Urinary bladder (tissue), 4 donors: ENCODE data around the gene KCNIP3. TPM values are rescaled to one million over a fixed set of nuclear protein-coding genes. Genes with fewer than 3 reads are reported as not detected.

ENCODE experiments used
- DNase-seq: peaks from one replicate; pipeline ENCODE4 v3.0.0-alpha.2; 2015; ENCODE audit errors: extremely low spot score
- H3K27ac ChIP-seq: one replicate; pipeline ENCODE4 v1.5.1; 2013; ENCODE audit warnings: low read depth, mild to moderate bottlenecking, moderate library complexity
- H3K36me3 ChIP-seq: one replicate; pipeline ENCODE4 v1.6.1; 2013; ENCODE audit warnings: mild to moderate bottlenecking, moderate library complexity; ENCODE audit not compliant: insufficient read depth
- H3K4me1 ChIP-seq: one replicate; pipeline ENCODE4 v1.6.1; 2013; ENCODE audit warnings: mild to moderate bottlenecking, moderate library complexity; ENCODE audit not compliant: insufficient read depth
- H3K4me3 ChIP-seq: one replicate; pipeline ENCODE4 v1.5.1; 2013; ENCODE audit warnings: low read depth, low read length
- WGBS: extraction: QIAGEN DNeasy Blood & Tissue Kit; methylation state at CpG from one replicate; pipeline ENCODE4 v1.1.7; 2013; 5-methylcytosine and 5-hydroxymethylcytosine counted together
- polyA plus RNA-seq: library from polyadenylated mRNA; stranded (reverse); fragments of 200-250 nt; gene quantifications from one replicate; pipeline ENCODE4 v1.2.3, GENCODE V29; 2013
- total RNA-seq: library from RNA; depleted of rRNA; stranded (reverse); fragments of >200 nt; gene quantifications from one replicate; pipeline ENCODE4 v1.2.3, GENCODE V29; 2014
- donor health status: healthy with polysubstance abuse.
- donor health status: healthy.

KCNIP3 gene
- total and polyA plus RNA-seq, 2 donors: 6.1 to 16.8 TPM

GRCh38 chr2:95381212-95382191 lies 84.4 kb downstream of the KCNIP3 start:
- Histone ChIP-seq H3K36me3 (no peaks in the 10 kb centered on the region), H3K4me3 (no peak overlapping the region), H3K4me1 (no peaks in the 10 kb centered on the region), H3K27ac (no peak overlapping the region)
- no peak for DNase-seq
- WGBS: 89% methylated on average over 22 of the region's 22 CpGs

DNA sequence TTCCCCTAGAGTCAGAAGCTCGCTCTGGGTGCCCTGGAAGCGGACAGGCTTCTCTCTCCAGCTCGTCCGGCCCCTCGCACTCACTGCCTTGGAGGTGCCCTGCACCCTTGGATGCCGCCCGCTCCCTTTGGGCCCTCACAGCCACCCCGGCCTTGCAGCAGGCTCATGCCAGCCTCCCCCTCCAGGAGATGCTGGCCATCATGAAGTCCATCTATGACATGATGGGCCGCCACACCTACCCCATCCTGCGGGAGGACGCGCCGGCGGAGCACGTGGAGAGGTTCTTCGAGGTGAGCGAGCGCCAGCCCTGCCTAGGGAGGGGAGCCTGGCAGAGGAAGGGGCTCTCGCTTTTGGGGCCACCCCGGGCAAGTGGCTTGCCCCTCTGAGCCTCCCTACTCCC lies 85.0 kb downstream of the KCNIP3 start:
- no peaks in the 10 kb centered on the region for H3K4me1 ChIP-seq
- H3K27ac ChIP-seq: no peak overlapping the region
- H3K4me3 ChIP-seq: no peak overlapping the region
- H3K36me3 ChIP-seq: no peaks in the 10 kb centered on the region
- 97% methylated on average over 20 of the region's 20 CpGs for WGBS
- no peak for DNase-seq

GRCh38 chr2:95382686-95383634 lies 85.8 kb downstream of the KCNIP3 start:
- 83% methylated on average over 14 of the region's 14 CpGs for WGBS

GRCh38 chr2:95383635-95384027 lies 86.5 kb downstream of the KCNIP3 start:
- WGBS: 89% methylated on average over 9 of the region's 9 CpGs
- Histone ChIP-seq H3K27ac (no peak overlapping the region), H3K4me1 (no peaks in the 10 kb centered on the region), H3K36me3 (no peaks in the 10 kb centered on the region), H3K4me3 (no peak overlapping the region)
- no peak for DNase-seq

More at GRCh38 chr2:95382686-95383634, 85.8 kb downstream of the KCNIP3 start:
- H3K36me3 ChIP-seq: no peaks in the 10 kb centered on the region
- no peak for DNase-seq
- no peaks in the 10 kb centered on the region for H3K4me1 ChIP-seq
- no peak overlapping the region for H3K27ac ChIP-seq
- H3K4me3 ChIP-seq: no peak overlapping the region

DNA sequence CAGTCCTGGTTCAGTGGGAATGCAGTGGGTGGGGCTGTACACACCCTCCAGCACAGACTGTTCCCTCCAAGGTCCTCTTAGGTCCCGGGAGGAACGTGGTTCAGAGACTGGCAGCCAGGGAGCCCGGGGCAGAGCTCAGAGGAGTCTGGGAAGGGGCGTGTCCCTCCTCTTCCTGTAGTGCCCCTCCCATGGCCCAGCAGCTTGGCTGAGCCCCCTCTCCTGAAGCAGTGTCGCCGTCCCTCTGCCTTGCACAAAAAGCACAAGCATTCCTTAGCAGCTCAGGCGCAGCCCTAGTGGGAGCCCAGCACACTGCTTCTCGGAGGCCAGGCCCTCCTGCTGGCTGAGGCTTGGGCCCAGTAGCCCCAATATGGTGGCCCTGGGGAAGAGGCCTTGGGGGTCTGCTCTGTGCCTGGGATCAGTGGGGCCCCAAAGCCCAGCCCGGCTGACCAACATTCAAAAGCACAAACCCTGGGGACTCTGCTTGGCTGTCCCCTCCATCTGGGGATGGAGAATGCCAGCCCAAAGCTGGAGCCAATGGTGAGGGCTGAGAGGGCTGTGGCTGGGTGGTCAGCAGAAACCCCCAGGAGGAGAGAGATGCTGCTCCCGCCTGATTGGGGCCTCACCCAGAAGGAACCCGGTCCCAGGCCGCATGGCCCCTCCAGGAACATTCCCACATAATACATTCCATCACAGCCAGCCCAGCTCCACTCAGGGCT lies 87.9 kb downstream of the KCNIP3 start:
- WGBS: 53% methylated on average over 12 of the region's 12 CpGs
- H3K27ac ChIP-seq: no peak overlapping the region
- no peaks in the 10 kb centered on the region for H3K36me3 ChIP-seq
- no peak for DNase-seq
- H3K4me3 ChIP-seq: no peak overlapping the region
- no peaks in the 10 kb centered on the region for H3K4me1 ChIP-seq

GRCh38 chr2:95385570-95385984 lies 88.4 kb downstream of the KCNIP3 start:
- Histone ChIP-seq H3K4me1 (no peaks in the 10 kb centered on the region), H3K4me3 (no peak overlapping the region), H3K36me3 (no peaks in the 10 kb centered on the region), H3K27ac (no peak overlapping the region)
- no peak for DNase-seq
- 65% methylated on average over 12 of the region's 12 CpGs for WGBS

GRCh38 chr2:95386031-95386430 lies 88.9 kb downstream of the KCNIP3 start:
- Histone ChIP-seq H3K4me1 (no peaks in the 10 kb centered on the region), H3K27ac (no peak overlapping the region), H3K36me3 (no peaks in the 10 kb centered on the region), H3K4me3 (no peak overlapping the region)
- no peak for DNase-seq
- 78% methylated on average over 6 of the region's 6 CpGs for WGBS

DNA sequence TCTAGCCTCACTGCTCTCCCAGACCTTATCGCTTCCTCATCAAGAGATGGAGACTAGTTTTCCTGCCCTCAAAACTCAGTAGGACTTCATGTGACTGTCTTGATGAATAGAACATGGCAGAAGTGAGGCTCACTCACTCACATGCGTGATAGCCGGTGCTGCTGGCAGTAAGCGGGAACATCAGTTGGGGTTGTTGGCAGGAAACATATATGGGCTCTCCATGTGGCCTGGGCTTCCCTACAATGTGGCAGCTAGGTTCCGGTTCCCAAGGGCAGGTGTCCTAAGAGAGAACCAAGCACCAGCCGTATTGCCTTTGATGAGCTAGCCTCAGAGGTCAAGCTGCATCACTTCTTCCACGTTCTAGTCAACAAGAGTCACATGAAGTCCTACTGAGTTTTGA lies 90.2 kb downstream of the KCNIP3 start:
- no peak for DNase-seq
- Histone ChIP-seq H3K4me3 (no peak overlapping the region), H3K4me1 (no peaks in the 10 kb centered on the region), H3K27ac (no peak overlapping the region), H3K36me3 (no peaks in the 10 kb centered on the region)
- WGBS: 90% methylated on average over 7 of the region's 7 CpGs

- no peak overlapping the region for H3K4me3 ChIP-seq
- no peak for DNase-seq
- no peaks in the 10 kb centered on the region for H3K4me1 ChIP-seq
- WGBS: 88% methylated on average over 14 of the region's 14 CpGs
- H3K27ac ChIP-seq: no peak overlapping the region
- no peaks in the 10 kb centered on the region for H3K36me3 ChIP-seq
Observed at GRCh38 chr2:95388091-95388692, 91.0 kb downstream of the KCNIP3 start.

GRCh38 chr2:95388856-95389244 lies 91.7 kb downstream of the KCNIP3 start:
- Histone ChIP-seq H3K4me3 (no peak overlapping the region), H3K4me1 (no peaks in the 10 kb centered on the region), H3K27ac (no peak overlapping the region), H3K36me3 (no peaks in the 10 kb centered on the region)
- 35% methylated on average over 15 of the region's 15 CpGs for WGBS
- no peak for DNase-seq

GRCh38 chr2:95389245-95390119 lies 92.3 kb downstream of the KCNIP3 start:
- no peak for DNase-seq
- WGBS: 58% methylated on average over 46 of the region's 46 CpGs
- no peak overlapping the region for H3K4me3 ChIP-seq

DNA sequence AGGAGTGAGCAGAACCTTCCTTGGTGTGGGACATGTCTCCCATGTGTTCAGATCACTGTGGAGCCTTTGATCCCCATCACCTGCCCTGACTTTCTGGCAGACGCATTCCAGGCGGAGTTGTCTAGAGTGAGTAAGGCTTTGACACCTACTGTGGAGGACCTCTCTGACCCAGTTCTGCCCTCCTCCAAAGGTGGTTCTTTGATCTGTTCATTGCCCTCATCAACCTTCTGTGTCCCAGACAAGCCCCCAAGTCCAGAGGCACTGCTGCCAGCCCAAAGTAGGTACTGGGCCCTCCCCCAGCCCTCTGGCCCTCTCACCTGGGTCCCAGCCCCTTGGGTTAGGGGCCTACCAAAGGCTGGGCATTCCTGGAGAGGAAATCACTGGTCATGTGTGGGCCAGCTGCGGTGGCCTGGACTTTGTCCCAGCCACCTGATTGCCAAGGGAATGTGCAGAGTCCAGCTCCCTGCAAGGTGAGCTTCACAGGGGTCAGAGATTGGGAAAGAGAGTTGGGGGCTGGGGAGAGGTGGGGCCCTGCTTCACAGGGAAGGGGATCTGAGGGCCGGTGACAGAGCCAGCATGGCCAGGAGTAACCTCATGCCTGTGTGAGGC lies 93.2 kb downstream of the KCNIP3 start:
- Histone ChIP-seq H3K36me3 (no peaks in the 10 kb centered on the region), H3K4me1 (no peaks in the 10 kb centered on the region), H3K4me3 (no peak overlapping the region), H3K27ac (no peak overlapping the region)
- no peak for DNase-seq
- 83% methylated on average over 4 of the region's 4 CpGs for WGBS

More at GRCh38 chr2:95389245-95390119, 92.3 kb downstream of the KCNIP3 start:
- Histone ChIP-seq H3K36me3 (no peaks in the 10 kb centered on the region), H3K27ac (no peak overlapping the region), H3K4me1 (no peaks in the 10 kb centered on the region)
